ENCODE results near the gene RSPO4.

RSPO4 gene

DNA sequence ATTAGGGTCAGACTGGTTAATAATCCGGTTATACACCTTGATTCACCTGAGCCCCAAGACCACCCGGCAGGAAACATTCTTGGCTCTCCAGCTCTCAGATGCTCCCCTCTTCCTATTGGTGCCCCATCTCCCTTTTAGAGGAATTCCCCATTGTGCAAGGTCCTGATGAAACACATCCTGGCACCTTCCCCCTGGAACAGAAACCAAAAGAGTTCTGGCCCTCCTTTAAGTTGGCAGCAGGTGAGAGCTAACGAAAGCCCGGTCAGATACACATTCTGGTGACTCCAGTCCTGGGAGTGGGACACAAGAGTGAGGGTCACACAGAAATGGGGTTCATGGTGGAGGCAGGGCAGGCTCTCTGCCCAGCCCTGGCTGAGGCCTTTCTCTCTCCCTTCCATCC lies 32.2 kb downstream of the RSPO4 start:
- no peaks in the 10 kb centered on the region for H3K36me3 Mint-ChIP-seq (ENCODE audit: low read depth)

DNA sequence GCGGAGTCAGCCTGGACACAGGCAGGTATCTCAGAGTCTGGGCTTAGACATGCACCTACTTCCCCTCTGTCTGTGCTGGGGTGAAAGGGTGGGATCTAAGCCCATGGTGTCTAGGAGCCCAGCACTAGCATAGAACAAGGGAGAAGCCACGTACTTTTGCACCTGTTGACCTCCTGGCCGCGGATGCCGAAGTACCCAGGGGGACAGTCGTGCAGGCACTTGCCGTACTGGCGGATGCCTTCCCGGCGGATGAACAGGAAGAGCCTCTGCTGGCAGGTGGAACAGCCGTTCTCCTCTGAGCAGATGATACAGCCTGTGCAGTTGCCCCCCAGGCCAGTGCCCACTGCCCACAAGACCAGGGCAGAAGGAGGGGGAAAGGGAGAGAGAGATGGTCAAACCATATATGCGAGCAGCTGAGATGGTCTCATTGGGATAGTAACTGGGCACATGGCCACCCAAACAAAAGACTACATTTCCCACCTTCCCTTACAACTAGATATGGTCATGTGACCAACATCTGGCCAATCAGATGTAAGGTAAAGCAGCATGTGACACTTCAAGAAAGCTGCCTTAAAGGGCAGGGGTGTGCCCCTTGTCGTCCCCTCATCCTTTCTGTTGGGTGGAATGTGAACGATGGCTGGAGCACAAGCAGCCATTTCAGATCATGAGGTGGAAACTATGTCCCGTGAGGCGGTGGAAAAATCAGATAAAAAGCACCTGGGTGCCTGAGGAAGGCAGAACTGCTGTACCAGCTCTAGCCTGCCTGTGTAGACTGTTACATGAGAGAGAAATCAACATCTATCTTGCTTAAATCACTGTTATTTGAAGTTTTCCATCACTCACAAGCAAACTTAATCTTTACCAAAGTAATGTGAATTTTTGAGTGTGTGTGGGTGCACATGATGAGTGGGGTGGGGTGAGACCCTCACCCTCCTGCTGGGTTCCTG lies 34.0 kb downstream of the RSPO4 start:
- no peaks in the 10 kb centered on the region for H3K9me3 Mint-ChIP-seq
- no peak for DNase-seq (ENCODE audit: low spot score)
- no peaks in the 10 kb centered on the region for H3K27me3 Mint-ChIP-seq (ENCODE audit: low read depth)
- H3K4me3 Mint-ChIP-seq: no peak overlapping the region
- no peaks in the 10 kb centered on the region for H3K4me1 Mint-ChIP-seq (ENCODE audit: low read depth)
- H3K36me3 Mint-ChIP-seq (ENCODE audit: low read depth): no peaks in the 10 kb centered on the region
- no peak overlapping the region for H3K27ac Mint-ChIP-seq

More for the DNA sequence above, 32.2 kb downstream of the RSPO4 start:
- H3K9me3 Mint-ChIP-seq: no peaks in the 10 kb centered on the region
- H3K27me3 Mint-ChIP-seq (ENCODE audit: low read depth): no peaks in the 10 kb centered on the region
- DNase-seq (ENCODE audit: low spot score): no peak
- H3K4me1 Mint-ChIP-seq (ENCODE audit: low read depth): peaks cover 6% of the 10 kb centered on the region
- H3K4me3 Mint-ChIP-seq: no peak overlapping the region
- no peak overlapping the region for H3K27ac Mint-ChIP-seq

DNA sequence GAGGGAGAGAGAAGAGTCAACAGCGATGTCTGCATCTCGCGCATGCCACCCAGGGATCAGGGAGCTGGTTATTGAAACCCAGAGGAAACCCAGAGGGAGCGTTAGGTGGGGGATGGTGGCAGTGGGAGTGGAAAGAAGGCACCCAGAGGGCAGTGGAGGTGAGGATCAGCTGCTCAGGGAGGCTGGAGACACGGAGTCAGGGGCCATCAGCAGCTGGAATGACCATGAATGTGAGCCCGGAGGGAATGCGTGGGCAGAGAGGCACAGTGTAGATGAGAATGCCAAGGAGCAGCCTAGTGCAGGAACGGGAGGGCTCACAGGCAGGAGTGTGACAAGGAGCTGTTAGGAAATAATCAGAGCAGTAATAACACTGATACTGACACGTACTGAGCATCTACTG lies 36.2 kb downstream of the RSPO4 start:
- no peaks in the 10 kb centered on the region for H3K36me3 Mint-ChIP-seq (ENCODE audit: low read depth)
- H3K9me3 Mint-ChIP-seq: no peaks in the 10 kb centered on the region
- no peaks in the 10 kb centered on the region for H3K27me3 Mint-ChIP-seq (ENCODE audit: low read depth)
- H3K4me1 Mint-ChIP-seq (ENCODE audit: low read depth): no peaks in the 10 kb centered on the region
- no peak overlapping the region for H3K27ac Mint-ChIP-seq
- H3K4me3 Mint-ChIP-seq: no peak overlapping the region
- no peak for DNase-seq (ENCODE audit: low spot score)

DNA sequence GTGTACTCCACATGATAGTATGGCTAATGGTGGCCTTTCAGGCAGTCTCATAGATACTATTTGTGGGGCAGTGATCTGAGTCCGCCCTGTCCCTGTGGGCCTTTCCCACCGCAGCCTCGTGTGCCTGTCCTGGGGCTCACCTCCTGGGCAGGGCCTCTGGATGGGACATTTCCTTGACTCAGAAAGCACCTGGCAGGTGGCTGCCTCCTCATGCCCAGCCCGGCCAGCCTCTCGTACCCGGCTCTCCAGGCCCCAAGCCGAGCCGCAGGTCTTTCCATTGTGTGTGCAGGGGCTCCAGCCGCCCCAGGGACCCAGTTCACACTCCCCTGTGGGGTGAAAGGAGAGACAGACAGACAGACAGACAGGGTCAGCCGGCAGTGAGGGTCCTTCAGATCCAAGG lies 38.3 kb downstream of the RSPO4 start:
- Mint-ChIP-seq H3K27ac (no peak overlapping the region), H3K36me3 (ENCODE audit: low read depth) (no peaks in the 10 kb centered on the region), H3K4me1 (ENCODE audit: low read depth) (no peaks in the 10 kb centered on the region), H3K9me3 (no peaks in the 10 kb centered on the region), H3K4me3 (no peak overlapping the region), H3K27me3 (ENCODE audit: low read depth) (no peaks in the 10 kb centered on the region)
- no peak for DNase-seq (ENCODE audit: low spot score)

DNA sequence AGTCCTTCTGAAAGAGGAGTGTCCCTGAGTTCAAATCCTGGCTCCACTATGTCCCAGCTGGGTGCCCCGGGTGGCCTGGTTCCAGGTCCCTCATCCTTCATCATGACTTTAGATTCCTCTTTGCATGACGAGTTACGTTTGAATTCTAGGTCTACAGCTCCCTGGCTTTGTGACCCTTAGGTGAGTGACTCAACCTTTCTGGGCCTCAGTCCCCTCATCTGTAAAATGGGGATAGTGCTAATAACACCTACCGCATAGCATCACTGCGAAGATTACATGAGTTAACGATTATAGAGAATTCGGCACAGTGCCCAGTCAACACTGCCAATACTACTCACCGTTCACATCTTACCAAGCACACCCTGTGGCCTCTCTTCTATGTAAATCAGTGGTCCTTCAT lies 39.4 kb downstream of the RSPO4 start:
- DNase-seq (ENCODE audit: low spot score): no peak
- Mint-ChIP-seq H3K9me3 (no peaks in the 10 kb centered on the region), H3K36me3 (ENCODE audit: low read depth) (no peaks in the 10 kb centered on the region), H3K27ac (no peak overlapping the region), H3K27me3 (ENCODE audit: low read depth) (no peaks in the 10 kb centered on the region), H3K4me3 (no peak overlapping the region), H3K4me1 (ENCODE audit: low read depth) (no peaks in the 10 kb centered on the region)

DNA sequence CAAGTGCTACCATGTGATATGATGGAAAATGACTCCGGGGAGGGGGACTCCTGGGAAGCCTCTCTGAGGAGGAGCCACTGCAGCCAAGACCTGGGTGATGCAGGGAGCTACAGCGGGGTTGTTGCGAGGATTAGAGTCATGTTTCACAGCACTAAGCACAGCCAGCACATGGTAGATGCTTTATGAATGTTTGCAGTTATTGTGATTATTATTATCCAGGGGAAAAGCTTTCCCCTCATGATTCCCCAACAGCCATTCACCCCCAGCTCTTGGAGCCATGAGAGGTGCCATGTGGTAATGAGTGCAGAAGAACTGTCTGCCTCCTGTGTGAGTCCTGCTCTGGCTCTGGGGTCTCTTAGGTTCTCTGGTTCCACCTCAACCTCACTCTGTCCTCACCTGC lies 39.9 kb downstream of the RSPO4 start:
- Mint-ChIP-seq H3K4me1 (ENCODE audit: low read depth) (no peaks in the 10 kb centered on the region), H3K27me3 (ENCODE audit: low read depth) (no peaks in the 10 kb centered on the region), H3K9me3 (no peaks in the 10 kb centered on the region), H3K27ac (no peak overlapping the region), H3K4me3 (no peak overlapping the region), H3K36me3 (ENCODE audit: low read depth) (no peaks in the 10 kb centered on the region)
- no peak for DNase-seq (ENCODE audit: low spot score)

DNA sequence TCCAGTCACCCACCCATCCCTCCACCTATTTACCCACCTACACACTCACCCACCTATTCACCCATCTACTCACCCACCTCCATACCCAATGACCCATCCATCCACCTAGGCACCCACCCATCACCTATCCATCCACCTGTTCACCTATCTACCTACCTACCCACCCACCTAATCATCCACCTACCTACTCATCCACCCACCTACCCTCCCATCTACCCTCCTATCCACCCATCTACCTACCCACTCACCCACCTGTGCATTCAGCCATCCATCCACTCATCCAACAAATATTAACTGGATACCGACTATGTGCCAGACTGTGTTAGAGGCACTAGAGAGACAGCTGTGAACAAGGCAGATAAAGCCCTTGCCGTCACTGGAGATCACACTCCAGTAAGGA lies 40.3 kb downstream of the RSPO4 start:
- no peak for DNase-seq (ENCODE audit: low spot score)
- Mint-ChIP-seq H3K36me3 (ENCODE audit: low read depth) (no peaks in the 10 kb centered on the region), H3K27ac (no peak overlapping the region), H3K4me1 (ENCODE audit: low read depth) (no peaks in the 10 kb centered on the region), H3K9me3 (no peaks in the 10 kb centered on the region), H3K4me3 (no peak overlapping the region), H3K27me3 (ENCODE audit: low read depth) (no peaks in the 10 kb centered on the region)

DNA sequence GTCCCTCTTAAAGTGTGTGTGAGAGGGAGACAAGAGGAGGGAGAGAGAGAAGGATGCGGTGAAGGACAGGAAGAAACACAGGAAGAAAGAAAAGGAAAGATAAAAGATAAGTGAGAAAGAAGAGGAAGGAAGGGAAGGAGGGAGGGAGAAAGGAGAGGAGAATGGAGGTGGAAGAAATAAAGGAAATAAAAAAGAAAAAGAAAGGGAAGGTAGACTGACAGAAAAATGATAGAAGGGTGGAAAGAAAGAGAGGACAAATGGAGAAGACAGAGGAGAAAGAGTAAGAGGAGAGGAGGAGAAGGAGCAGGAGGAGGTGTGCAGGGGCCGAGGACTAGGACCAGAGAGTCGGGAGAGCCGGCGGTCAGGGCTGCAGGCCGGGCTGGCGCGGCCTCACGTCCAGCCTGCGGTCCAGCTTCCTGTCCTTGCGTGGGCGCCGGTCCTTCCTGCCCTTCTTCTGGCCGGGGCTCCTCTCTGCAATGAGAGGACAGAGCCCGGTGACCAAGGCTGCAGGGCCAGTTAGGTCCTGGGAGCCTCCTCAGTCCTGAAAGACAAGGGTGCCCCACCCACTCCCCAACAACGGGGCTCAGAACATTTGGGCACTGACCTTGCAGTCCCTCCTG lies 42.0 kb downstream of the RSPO4 start:
- Mint-ChIP-seq H3K9me3 (no peaks in the 10 kb centered on the region), H3K27me3 (ENCODE audit: low read depth) (no peaks in the 10 kb centered on the region), H3K36me3 (ENCODE audit: low read depth) (no peaks in the 10 kb centered on the region), H3K4me1 (ENCODE audit: low read depth) (no peaks in the 10 kb centered on the region), H3K27ac (no peak overlapping the region), H3K4me3 (no peak overlapping the region)
- DNase-seq (ENCODE audit: low spot score): no peak

DNA sequence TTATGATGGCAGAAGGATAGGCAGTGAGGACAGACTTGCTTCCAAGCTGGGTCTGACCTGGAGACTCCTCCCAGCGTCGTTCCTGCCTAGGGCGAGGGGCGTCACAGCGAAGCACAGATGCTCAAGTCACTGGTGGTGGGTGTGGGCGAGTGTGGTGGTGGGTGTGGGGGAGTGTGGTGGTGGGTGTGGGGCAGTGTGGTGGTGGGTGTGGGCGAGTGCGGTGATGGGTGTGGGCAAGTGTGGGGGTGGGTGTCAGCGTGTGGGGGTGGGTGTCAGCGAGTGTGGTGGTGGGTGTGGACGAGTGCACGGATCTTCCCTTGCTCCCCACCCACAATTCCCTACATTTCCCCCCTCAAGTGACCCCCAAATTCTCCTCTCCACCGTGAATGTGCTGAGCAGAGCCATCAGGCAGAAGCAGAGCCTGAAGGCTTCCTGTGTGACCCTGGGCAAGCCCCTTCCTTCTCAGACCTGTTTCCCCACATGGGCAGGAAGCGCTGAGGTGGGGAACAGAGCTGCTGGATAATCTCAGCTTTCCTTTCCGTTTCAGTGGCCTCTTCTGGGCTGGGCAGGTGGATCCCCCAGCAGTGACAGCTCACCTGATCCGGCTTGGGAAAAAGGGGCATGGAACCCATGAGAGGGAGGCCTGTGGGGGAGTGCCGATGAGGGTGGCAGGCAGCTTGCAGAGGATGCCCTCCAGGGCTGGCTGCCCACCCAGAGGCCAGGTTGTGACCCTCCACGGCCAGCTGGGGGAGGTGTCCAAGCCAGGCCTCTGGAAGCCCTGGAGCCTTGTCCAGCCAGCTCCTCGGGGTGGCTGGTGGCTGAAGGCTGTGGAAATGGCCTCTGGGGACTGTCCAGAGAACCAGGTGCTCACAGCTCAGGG lies 42.9 kb downstream of the RSPO4 start:
- Mint-ChIP-seq H3K4me3 (no peak overlapping the region), H3K36me3 (ENCODE audit: low read depth) (no peaks in the 10 kb centered on the region), H3K27me3 (ENCODE audit: low read depth) (no peaks in the 10 kb centered on the region), H3K27ac (no peak overlapping the region), H3K9me3 (no peaks in the 10 kb centered on the region), H3K4me1 (ENCODE audit: low read depth) (no peaks in the 10 kb centered on the region)
- no peak for DNase-seq (ENCODE audit: low spot score)

DNA sequence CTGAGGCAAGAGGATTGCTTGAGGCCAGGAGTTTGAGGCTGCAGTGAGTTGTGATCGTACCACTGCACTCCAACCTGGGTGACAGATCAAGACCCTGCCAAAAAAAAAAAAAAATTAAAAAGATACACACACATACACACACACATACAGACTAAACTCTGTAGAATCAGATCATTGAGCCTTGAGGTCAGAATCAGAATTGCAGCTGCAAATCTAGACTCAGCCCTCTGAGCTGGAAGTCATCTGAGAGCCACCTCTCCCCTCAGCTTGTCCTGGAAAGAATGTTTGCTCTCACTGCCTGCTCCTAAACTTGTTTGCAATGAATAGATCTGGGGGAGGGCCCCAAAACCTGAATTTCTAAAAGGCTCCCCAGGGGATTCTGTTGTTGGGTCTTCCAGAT lies 44.6 kb downstream of the RSPO4 start:
- Mint-ChIP-seq H3K4me1 (ENCODE audit: low read depth) (no peaks in the 10 kb centered on the region), H3K36me3 (ENCODE audit: low read depth) (no peaks in the 10 kb centered on the region), H3K27ac (no peak overlapping the region), H3K27me3 (ENCODE audit: low read depth) (no peaks in the 10 kb centered on the region), H3K4me3 (no peak overlapping the region), H3K9me3 (no peaks in the 10 kb centered on the region)
- no peak for DNase-seq (ENCODE audit: low spot score)

DNA sequence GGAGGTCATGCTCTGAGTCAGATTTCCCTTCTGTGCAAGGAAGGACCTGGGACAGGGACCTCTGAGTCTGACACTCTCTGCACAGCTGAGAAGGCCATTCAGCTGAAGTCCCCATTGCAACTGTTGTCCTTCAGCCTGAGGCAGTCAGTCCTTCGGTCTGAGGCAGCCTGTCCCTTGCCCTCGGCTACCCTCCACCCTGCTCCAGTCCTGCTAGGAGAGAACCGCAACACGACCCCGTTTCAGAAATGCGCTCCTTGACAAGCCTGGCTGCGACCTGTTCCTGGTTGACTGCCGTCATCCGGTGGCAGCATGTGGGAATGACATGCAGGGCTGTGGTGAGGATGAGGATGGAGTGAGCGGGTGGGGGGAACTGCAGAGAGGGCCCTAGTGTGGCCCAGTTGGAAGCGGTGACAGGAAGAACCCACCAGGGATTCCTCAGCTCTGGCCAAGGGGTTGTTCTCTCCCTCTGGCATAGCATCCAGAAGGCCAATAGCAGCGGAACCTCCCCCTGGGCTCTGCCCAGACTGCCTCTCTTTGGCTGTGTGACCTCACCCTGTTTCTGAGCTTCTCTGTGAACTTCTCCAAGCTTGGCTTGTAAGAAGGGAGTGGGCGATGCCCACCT lies 45.7 kb downstream of the RSPO4 start:
- H3K4me1 Mint-ChIP-seq (ENCODE audit: low read depth): no peaks in the 10 kb centered on the region
- H3K27ac Mint-ChIP-seq: no peak overlapping the region
- H3K9me3 Mint-ChIP-seq: no peaks in the 10 kb centered on the region
- DNase-seq (ENCODE audit: low spot score): peak; percentile 45
- H3K4me3 Mint-ChIP-seq: no peak overlapping the region
- H3K27me3 Mint-ChIP-seq (ENCODE audit: low read depth): no peaks in the 10 kb centered on the region
- H3K36me3 Mint-ChIP-seq (ENCODE audit: low read depth): no peaks in the 10 kb centered on the region

DNA sequence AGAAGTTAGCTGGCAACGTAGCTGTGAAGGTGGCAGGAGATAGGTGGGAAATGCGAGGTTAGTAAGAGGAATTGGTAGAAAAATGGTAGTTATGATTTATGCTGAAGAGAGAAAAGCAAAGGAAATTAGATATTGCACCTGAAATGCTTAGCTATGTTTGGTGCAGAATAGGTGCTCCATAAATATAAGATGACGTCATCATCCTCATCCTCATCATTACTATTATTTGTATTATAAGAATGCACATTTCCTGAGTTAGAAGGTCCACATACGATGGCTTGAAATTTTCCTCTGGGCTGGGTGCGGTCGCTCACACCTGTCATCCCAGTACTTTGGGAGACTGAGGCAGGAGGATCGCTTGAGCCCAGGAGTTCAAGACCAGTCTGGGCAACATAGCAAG lies 46.5 kb downstream of the RSPO4 start:
- H3K27me3 Mint-ChIP-seq (ENCODE audit: low read depth): no peaks in the 10 kb centered on the region
- no peaks in the 10 kb centered on the region for H3K9me3 Mint-ChIP-seq
- H3K4me1 Mint-ChIP-seq (ENCODE audit: low read depth): no peaks in the 10 kb centered on the region
- no peak overlapping the region for H3K27ac Mint-ChIP-seq
- DNase-seq (ENCODE audit: low spot score): no peak
- H3K36me3 Mint-ChIP-seq (ENCODE audit: low read depth): no peaks in the 10 kb centered on the region
- no peak overlapping the region for H3K4me3 Mint-ChIP-seq

DNA sequence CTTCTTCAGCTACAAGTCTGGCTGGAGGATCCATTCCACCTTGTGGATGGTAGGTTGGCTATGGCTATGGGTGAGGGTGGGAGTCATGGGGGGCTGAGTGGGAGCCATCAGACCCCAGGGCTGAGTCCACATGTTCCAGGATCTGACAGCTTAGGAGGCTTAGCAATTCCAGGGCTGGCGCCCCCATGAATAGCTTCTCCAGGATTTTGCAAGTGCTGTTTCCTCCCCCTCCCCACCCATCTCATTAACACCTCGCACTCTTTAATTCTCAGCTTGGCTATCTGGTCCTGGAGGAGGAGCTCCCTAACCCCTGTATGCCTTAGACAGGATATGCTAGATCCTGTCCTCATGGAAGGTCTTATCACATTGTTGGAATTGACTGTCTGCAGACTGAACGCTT lies 47.0 kb downstream of the RSPO4 start:
- no peaks in the 10 kb centered on the region for H3K9me3 Mint-ChIP-seq
- no peak for DNase-seq (ENCODE audit: low spot score)
- no peaks in the 10 kb centered on the region for H3K36me3 Mint-ChIP-seq (ENCODE audit: low read depth)
- no peaks in the 10 kb centered on the region for H3K27me3 Mint-ChIP-seq (ENCODE audit: low read depth)
- H3K4me1 Mint-ChIP-seq (ENCODE audit: low read depth): no peaks in the 10 kb centered on the region
- no peak overlapping the region for H3K27ac Mint-ChIP-seq
- no peak overlapping the region for H3K4me3 Mint-ChIP-seq

DNA sequence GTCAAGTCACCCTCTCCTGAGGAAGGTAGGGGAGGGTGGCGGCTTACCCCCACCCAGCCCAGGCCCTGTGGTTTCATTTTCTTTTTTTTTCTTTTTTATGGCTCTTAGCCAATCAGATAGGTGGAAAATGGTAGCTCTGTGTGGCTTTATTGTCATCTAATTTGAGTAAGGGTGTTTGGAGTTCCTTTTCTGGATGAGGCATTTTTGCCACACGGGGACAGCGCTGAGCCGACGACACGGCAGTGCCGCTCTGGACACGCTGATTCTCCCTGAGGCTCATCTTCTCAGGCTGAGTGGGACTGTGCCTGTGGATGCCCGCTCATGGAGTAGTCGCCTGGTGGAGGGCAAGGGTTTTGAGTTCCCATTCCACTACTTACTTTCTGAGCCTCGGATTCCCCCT lies 48.4 kb downstream of the RSPO4 start:
- no peaks in the 10 kb centered on the region for H3K9me3 Mint-ChIP-seq
- H3K27ac Mint-ChIP-seq: no peak overlapping the region
- peaks cover 2% of the 10 kb centered on the region for H3K27me3 Mint-ChIP-seq (ENCODE audit: low read depth)
- no peak overlapping the region for H3K4me3 Mint-ChIP-seq
- no peaks in the 10 kb centered on the region for H3K36me3 Mint-ChIP-seq (ENCODE audit: low read depth)
- H3K4me1 Mint-ChIP-seq (ENCODE audit: low read depth): no peaks in the 10 kb centered on the region
- no peak for DNase-seq (ENCODE audit: low spot score)

Data from T-helper 2 cell treated with Interferon-gamma antibody and Interleukin-4, amounts not matched to agents 5 μg/mL and 100 μg/mL, for 36 hours (primary cell).